AG09309 (cell line): ENCODE data around the gene DLGAP1.
A peak's percentile ranks its signal among the peaks of the same experiment; 100 is the strongest.

Source experiments
- DNase-seq: peaks from one replicate; pipeline ENCODE4 v3.0.0-alpha.2; 2010; ENCODE audit warnings: low read depth
- H3K4me3 ChIP-seq: 2 replicates; pipeline ENCODE4 v1.5.1; 2011; ENCODE audit warnings: mild to moderate bottlenecking, low read depth, low read length, moderate library complexity; ENCODE audit not compliant: control insufficient read depth
- CTCF ChIP-seq: IDR thresholded peaks from 2 replicates; pipeline ENCODE4 v1.5.1; 2011; ENCODE audit warnings: mild to moderate bottlenecking, low read depth, low read length, inconsistent platforms; ENCODE audit not compliant: insufficient read depth, control insufficient read depth; ENCODE audit errors: missing control alignments

Gene DLGAP1

DNA sequence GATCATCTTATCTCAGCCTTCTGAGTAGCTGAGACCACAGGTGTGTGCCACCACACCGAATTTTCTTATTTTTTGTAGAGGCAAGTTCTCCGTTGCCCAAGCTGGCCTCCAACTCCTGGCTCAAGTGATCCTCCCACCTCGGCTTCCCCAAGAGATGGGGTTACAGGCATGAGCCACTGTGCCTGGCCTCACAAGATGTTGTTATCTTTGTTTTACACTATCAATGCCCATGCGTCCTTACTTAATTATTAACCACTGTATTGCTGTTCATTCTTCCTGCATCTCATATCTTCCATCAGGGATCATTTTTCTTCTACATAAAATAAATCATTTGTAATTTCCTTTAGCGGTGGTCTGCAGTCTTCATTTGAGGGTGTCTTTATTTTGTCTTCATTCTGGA, 823.2 kb downstream of the DLGAP1 start:
- no peak for TF ChIP-seq CTCF
- DNase-seq, result no peak
- H3K4me3 ChIP-seq, result no peak overlapping the region

DNA sequence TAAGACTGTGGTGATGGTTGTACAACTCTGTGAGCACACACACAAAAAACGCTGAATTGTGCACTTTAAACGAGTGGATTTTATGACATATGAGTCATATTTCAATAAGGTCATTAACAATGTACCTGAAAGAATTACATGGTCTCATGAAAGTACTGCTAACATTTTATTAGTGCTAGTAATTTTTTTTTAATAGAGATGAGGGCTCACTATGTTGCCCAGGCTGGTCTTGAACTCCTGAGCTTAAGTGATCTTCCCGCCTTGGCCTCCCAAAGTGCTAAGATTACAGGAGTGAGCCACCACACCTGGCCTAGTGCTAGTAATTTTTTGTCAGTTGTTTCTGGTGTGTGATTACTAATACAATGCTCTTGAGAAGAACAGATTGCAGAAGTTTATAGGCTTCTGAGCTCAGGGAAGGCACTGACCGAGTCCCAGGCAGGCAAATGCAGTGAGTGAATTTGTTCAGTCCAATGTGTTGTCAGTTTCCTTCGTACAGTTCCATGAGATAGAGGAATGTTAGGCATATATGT, 828.1 kb downstream of the DLGAP1 start:
- no peak overlapping the region for H3K4me3 ChIP-seq
- no peak for TF ChIP-seq CTCF
- no peak for DNase-seq

DNA sequence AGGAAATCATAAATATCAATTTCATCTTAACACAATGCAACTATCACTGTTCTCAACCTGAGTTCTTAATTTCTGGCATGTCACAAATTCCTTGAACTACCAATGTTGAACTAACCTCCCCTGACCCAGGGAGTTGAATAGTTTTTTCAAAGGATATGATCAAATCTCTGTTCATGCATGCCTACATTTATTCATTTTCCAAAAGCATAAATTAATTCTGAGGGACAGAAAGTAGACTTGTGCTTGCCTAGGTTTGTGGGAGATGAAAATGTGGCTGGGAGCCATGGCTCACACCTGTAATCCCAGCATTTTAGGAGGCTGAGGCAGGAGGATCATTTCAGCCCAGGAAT, 829.4 kb downstream of the DLGAP1 start:
- DNase-seq, result no peak
- no peak for TF ChIP-seq CTCF
- H3K4me3 ChIP-seq, result no peak overlapping the region

DNA sequence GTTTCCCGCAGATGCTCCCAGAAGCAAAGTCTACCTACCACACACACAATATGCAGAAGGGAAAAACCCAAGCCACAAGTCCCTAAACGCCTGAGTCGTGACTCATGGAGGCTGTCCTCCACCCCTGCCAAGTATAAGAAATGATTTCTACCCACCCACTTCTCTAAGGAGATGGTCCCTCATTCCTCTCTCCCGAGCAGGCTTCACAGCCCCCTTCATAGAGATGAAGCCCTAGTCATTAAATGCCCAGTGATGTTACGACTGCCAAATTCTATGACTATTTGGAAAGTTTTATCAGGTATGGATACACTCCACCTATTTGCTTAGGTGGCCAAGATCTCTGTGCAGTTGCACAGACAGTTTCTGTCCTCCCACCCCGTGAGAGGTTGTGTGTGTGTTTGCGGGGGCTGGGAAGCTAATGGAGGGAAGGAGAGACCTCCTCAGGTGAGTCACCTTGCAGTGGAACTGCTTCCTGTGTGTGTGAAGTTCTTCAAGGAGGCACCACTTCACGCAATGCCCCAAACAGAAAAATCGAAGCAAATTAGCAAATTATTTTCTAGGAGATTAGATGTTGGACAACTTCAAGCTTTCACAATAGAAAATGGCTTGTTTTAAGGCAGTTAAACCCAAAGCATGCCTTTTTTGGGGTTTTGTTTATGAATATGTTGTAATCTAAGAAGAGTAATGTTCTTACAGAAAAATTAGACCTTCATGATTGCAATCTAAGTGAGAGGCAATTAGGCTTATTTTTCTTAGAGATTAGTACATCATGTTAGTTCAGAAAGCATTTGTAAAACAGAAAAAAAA, 830.0 kb downstream of the DLGAP1 start:
- no peak for TF ChIP-seq CTCF
- DNase-seq, result peak; percentile 89
- H3K4me3 ChIP-seq, result peak overlapping the region; percentile 11

GRCh38 chr18:3624546-3624934, 830.6 kb downstream of the DLGAP1 start:
- H3K4me3 ChIP-seq, result peak overlapping the region; percentile 11
- DNase-seq, result no peak
- no peak for TF ChIP-seq CTCF

DNA sequence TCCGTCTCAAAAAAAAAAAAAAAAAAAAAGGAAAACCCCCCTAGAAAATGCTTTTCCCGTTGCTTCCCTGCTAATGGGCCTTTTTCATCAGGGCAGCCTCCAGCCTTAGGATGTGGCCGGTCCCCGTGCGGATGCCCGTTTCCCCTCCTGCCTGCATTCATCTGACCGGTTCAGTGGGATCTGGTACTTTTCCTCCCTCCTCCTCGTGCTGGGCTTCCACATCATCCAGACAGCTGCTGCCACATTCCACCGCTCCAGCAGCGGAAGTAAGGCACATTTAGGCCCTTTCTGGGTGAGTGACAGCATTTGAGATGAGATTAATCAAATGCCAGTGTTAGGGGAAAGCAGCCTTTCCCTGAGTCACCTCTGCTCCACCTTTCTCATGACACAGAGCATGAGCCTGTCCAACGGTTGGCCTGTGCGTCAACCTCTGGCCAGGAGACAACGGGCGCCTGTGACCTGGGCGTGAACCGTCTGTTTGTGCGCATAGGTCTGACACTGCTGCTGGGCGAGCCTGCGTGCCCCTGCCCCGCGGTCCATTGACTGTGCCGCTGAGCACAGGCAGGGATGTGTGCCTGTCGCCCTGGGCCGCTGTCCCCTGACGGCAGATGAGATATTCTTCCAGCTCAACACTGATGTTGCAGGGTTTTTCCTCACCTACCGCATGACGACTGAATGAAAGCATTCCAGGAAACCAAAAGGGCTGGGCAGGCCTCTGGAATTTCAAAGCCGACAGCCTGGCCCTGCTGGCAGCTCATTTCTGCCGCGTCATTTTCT, 831.1 kb downstream of the DLGAP1 start:
- H3K4me3 ChIP-seq, result peak overlapping the region; percentile 16
- no peak for TF ChIP-seq CTCF
- DNase-seq, result peak; percentile 98
